Measurements from ENCODE around the gene SLC9A6.
A peak's percentile ranks its signal among the peaks of the same experiment; 100 is the strongest.
"Not testable (repeated sequence)": the region's sequence is repeated elsewhere in the genome, so short reads cannot be mapped to it uniquely, and the experiment has no call there.

SLC9A6 gene

DNA sequence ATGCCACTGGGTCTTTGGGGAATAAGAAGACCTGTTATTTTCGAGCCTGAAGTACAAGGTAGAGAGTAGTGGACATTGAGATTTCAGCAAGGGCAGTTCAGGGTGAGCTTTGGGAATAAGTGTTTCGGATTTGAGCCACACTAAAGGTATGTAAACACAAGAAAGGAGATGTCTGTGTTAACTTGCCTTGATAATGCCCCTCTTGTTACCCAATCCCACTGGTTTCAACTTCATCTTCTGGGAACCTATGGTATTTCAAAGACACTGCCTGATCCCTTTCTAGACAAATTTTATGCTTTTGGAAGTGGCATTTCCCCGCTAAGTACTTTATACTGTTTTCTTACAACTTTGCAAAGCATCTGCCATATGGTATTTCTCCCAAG is 79.4 kb downstream of the SLC9A6 start:
- no peak for DNase-seq

- peak; percentile 39 for DNase-seq
Measured at GRCh38 chrX:136065044-136065671, 79.9 kb downstream of the SLC9A6 start.

DNA sequence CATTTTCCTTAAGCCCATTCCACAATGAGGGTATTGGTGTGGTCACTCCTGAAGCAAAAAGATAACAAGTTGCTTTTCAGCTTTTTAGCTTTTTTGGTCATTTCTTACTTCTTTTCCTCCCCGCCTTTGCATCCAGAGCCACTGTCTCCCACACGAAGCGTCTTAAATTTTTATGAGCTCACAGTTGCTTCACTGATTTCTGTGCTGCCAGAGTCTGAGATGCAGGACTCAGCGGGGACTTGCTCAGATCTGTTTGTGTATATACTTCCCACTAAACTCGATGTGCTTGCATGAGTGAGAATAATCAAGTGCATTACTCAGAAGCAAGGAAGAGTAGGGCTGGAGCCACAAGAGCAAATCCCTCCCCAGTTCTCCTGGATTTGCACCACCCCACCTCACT is 81.9 kb downstream of the SLC9A6 start:
- DNase-seq, result no peak

- no peak for DNase-seq
Measured at GRCh38 chrX:136067966-136068365, 82.7 kb downstream of the SLC9A6 start.

GRCh38 chrX:136076942-136077341 is 91.7 kb downstream of the SLC9A6 start:
- DNase-seq, result no peak

- no peak for DNase-seq
Measured at GRCh38 chrX:136080766-136081165, 95.5 kb downstream of the SLC9A6 start.

DNA sequence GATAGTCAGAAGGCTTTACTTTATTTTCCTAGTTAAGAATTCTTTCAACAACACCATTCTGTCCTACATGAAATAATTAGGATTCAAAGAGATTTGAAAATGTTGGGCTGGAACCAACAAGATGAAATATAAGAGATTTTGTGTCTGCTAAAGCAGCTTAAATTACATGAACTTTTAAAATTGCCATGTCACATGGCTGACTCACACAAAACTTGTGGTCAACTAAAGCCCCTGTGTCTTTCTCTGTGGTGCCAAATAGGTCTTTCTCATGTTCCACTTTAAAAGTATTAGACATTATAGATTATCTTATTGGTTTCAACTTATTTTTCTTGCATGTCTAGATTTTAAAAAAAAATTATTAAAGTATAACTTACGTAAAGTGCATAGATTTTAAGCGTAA is 101.3 kb downstream of the SLC9A6 start:
- no peak for DNase-seq

DNA sequence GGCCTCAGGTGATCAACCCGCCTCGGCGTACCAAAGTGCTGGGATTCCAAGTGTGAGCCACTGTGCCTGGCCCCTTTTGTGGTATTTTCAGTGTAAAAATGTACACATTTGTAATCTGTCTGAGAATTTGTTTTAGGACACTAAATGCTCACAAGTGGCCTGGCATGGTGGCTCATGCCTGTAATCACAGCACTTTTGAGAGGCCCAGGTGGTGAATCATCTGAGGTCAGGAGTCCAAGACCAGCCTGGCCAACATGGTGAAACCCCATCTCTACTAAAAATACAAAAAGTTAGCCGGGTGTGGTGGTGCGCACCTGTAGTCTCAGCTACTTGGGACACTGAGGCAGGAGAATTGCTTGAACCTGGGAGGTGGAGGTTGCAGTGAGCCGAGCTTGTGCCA is 106.7 kb downstream of the SLC9A6 start:
- not testable (repeated sequence) for DNase-seq

GRCh38 chrX:136094962-136095361 is 109.7 kb downstream of the SLC9A6 start:
- DNase-seq, result no peak

Data from inflammatory macrophage treated with lipopolysaccharide for 4 hours (primary cell).